OCI-LY1 (cell line): Measurements from ENCODE around the gene BBOF1.

Experiments
- H2AFZ ChIP-seq: fragments of 200-600 bp; sonication (generic), shearing (Covaris generic); 2 replicates; pipeline ENCODE4 v1.6.0; 2014; ENCODE audit warnings: antibody characterized with exemption, mild to moderate bottlenecking, low read length
- H3F3A ChIP-seq: fragments of 200-600 bp; sonication (generic), shearing (Covaris generic); 2 replicates; pipeline ENCODE4 v1.6.0; 2014; ENCODE audit warnings: mild to moderate bottlenecking, antibody characterized with exemption, low read length, moderate library complexity; ENCODE audit not compliant: insufficient read depth
- H3K27ac ChIP-seq: fragments of 200-600 bp; sonication (generic); 2 replicates; pipeline ENCODE4 v1.5.1; 2014; ENCODE audit warnings: low read length, mixed run types, mild to moderate bottlenecking, low read depth; ENCODE audit not compliant: poor library complexity, severe bottlenecking
- H3K27me3 ChIP-seq: fragments of 200-600 bp; sonication (generic); 2 replicates; pipeline ENCODE4 v1.6.0; 2014; ENCODE audit warnings: antibody characterized with exemption, mild to moderate bottlenecking, low read length, moderate library complexity; ENCODE audit not compliant: insufficient read depth
- H3K36me3 ChIP-seq: fragments of 200-600 bp; sonication (generic); 2 replicates; pipeline ENCODE4 v1.6.1; 2014; ENCODE audit warnings: mild to moderate bottlenecking, antibody characterized with exemption, low read length, moderate library complexity, mixed read lengths; ENCODE audit not compliant: insufficient read depth
- H3K4me1 ChIP-seq: fragments of 200-600 bp; sonication (generic); 2 replicates; pipeline ENCODE4 v1.5.1; 2014; ENCODE audit warnings: mild to moderate bottlenecking, low read length, moderate library complexity; ENCODE audit not compliant: insufficient read depth, severe bottlenecking
- H3K4me2 ChIP-seq: fragments of 200-600 bp; sonication (generic), shearing (Covaris generic); 2 replicates; pipeline ENCODE4 v1.6.1; 2014; ENCODE audit warnings: low read length
- H3K4me3 ChIP-seq: fragments of 200-600 bp; sonication (generic); 2 replicates; pipeline ENCODE4 v1.5.1; 2014; ENCODE audit warnings: low read length, low read depth, mild to moderate bottlenecking, mixed read lengths; ENCODE audit not compliant: poor library complexity, severe bottlenecking
- H3K79me2 ChIP-seq: fragments of 200-600 bp; shearing (Covaris generic); 2 replicates; pipeline ENCODE4 v1.6.1; 2016; ENCODE audit warnings: mixed run types, low read length, mixed read lengths; ENCODE audit not compliant: insufficient read depth
- H3K9ac ChIP-seq: fragments of 200-600 bp; sonication (generic), shearing (Covaris generic); 2 replicates; pipeline ENCODE4 v1.6.1; 2014; ENCODE audit warnings: mild to moderate bottlenecking, low read length, mixed read lengths
- H3K9me2 ChIP-seq: fragments of 200-600 bp; sonication (generic), shearing (Covaris generic); 2 replicates; pipeline ENCODE4 v1.6.1; 2014; ENCODE audit warnings: low read depth, mild to moderate bottlenecking, low read length, mixed read lengths
- H3K9me3 ChIP-seq: fragments of 200-600 bp; shearing (Covaris generic); 2 replicates; pipeline ENCODE4 v1.6.1; 2014; ENCODE audit warnings: low read length, mixed read lengths
- H4K20me1 ChIP-seq: fragments of 200-600 bp; sonication (generic), shearing (Covaris generic); 2 replicates; pipeline ENCODE4 v1.6.0; 2016; ENCODE audit warnings: mild to moderate bottlenecking, low read length; ENCODE audit not compliant: insufficient read depth
- EZH2 ChIP-seq: fragments of 200-600 bp; sonication (generic), shearing (Covaris generic); IDR thresholded peaks from 2 replicates; pipeline ENCODE4 v1.8.0; 2017; ENCODE audit warnings: borderline replicate concordance, mixed run types, mild to moderate bottlenecking, antibody characterized with exemption, low read length, moderate library complexity, mixed read lengths
- TF ChIP-seq, protein P1 (sequence below): fragments of 200-600 bp; sonication (generic), shearing (Covaris generic); IDR thresholded peaks from 2 replicates; pipeline ENCODE4 v1.5.1; 2017; ENCODE audit warnings: mild to moderate bottlenecking, antibody characterized with exemption, low read length, moderate library complexity, mixed read lengths

BBOF1 gene, protein sequence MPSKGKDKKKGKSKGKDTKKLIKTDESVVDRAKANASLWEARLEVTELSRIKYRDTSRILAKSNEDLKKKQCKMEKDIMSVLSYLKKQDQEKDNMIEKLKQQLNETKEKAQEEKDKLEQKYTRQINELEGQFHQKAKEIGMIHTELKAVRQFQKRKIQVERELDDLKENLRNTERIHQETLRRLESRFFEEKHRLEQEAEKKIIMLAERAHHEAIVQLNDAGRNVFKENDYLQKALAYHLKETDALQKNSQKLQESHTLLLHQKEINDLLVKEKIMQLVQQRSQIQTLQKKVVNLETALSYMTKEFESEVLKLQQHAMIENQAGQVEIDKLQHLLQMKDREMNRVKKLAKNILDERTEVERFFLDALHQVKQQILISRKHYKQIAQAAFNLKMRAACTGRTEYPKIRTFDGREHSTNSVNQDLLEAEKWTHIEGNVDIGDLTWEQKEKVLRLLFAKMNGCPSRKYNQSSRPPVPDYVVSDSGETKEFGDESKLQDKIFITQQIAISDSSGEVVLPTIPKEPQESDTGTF

GRCh38 chr14:74018586-74019407 lies at the start of gene BBOF1, which contains the start of gene ENTPD5:
Gene BBOF1, plus strand, starts transcription at chr14:74019349. Its CDS starts 130 bp downstream, at chr14:74019479.
Gene ENTPD5, minus strand, starts transcription at chr14:74019288. Its CDS starts 31,186 bp downstream, at chr14:73988102.
- peak within 1 kb of the TSS; percentile 75 for H3K4me2 ChIP-seq
- no peaks in the 10 kb centered on the region for H4K20me1 ChIP-seq
- no peaks in the 10 kb centered on the region for H3F3A ChIP-seq
- no peaks in the 10 kb centered on the region for H3K27me3 ChIP-seq
- H3K27ac ChIP-seq: peak within 1 kb of the TSS; percentile 43
- H3K9me3 ChIP-seq: no peaks in the 10 kb centered on the region
- H2AFZ ChIP-seq: peak within 1 kb of the TSS; percentile 72; the same call in 1 of the 2 replicates
- peaks cover 22% of the 10 kb centered on the region for H3K4me1 ChIP-seq
- H3K79me2 ChIP-seq: no peaks in the 10 kb centered on the region
- no peak for TF ChIP-seq EZH2
- TF ChIP-seq, protein P1, sequence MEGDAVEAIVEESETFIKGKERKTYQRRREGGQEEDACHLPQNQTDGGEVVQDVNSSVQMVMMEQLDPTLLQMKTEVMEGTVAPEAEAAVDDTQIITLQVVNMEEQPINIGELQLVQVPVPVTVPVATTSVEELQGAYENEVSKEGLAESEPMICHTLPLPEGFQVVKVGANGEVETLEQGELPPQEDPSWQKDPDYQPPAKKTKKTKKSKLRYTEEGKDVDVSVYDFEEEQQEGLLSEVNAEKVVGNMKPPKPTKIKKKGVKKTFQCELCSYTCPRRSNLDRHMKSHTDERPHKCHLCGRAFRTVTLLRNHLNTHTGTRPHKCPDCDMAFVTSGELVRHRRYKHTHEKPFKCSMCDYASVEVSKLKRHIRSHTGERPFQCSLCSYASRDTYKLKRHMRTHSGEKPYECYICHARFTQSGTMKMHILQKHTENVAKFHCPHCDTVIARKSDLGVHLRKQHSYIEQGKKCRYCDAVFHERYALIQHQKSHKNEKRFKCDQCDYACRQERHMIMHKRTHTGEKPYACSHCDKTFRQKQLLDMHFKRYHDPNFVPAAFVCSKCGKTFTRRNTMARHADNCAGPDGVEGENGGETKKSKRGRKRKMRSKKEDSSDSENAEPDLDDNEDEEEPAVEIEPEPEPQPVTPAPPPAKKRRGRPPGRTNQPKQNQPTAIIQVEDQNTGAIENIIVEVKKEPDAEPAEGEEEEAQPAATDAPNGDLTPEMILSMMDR: no peak
- no peaks in the 10 kb centered on the region for H3K9me2 ChIP-seq
- peak within 1 kb of the TSS; percentile 98 for H3K9ac ChIP-seq
- H3K4me3 ChIP-seq: peak within 1 kb of the TSS; percentile 96
- peaks cover 3% of the 10 kb centered on the region; the same call in 1 of the 2 replicates for H3K36me3 ChIP-seq

DNA sequence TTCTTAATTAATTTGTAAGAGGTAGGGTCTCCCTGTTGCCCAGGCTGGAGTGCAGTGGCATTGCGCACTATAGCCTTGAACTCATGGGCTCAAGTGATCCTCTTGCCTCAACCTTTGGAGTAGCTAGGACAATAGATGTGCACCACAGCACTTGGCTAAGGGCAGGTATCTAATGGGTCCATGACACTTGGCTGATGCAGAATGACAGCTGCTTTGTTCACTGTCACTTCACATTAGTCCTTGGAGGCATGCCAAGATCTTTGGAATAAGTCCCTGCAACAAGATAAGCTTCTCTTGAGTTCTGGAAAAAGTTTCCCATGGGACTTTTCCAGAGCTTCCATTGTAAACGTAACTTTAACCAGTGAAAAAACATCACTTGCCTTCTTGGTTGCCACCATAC lies 45.7 kb upstream of the BBOF1 start:
- Histone ChIP-seq H3K4me1 (no peaks in the 10 kb centered on the region), H3K4me3 (no peak overlapping the region), H4K20me1 (no peaks in the 10 kb centered on the region), H3K4me2 (no peak overlapping the region), H3K27me3 (no peaks in the 10 kb centered on the region), H3K79me2 (no peaks in the 10 kb centered on the region), H3K9me2 (no peaks in the 10 kb centered on the region), H3K9ac (no peak overlapping the region), H3K9me3 (no peaks in the 10 kb centered on the region), H3F3A (no peaks in the 10 kb centered on the region), H3K27ac (no peak overlapping the region), H3K36me3 (peaks cover 27% of the 10 kb centered on the region), H2AFZ (no peak overlapping the region)
- no peak for TF ChIP-seq EZH2
- TF ChIP-seq, protein P1: no peak

DNA sequence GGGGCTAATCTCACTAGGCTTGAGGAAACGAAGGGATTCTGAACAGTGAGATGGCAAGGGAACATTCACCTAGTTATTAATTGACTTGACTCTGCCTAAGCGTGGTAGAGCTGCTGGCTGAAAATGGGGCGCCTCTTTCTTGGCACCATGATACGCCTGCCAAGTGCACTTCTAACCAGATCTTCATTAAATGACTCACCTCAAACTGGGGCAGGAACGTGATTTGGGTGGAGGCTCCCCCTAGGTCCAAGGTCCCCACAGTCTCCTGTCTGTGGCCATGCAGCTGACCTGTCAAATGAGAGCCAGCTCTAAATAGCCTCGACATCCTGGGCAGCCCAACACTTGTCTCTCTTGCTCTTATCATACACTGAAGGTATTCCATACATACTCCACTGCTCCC lies 43.0 kb upstream of the BBOF1 start:
- Histone ChIP-seq H3K79me2 (no peaks in the 10 kb centered on the region), H3K4me3 (no peak overlapping the region), H4K20me1 (no peaks in the 10 kb centered on the region), H3K4me1 (no peaks in the 10 kb centered on the region), H2AFZ (no peak overlapping the region), H3K27ac (no peak overlapping the region), H3K9ac (no peak overlapping the region), H3K9me3 (no peaks in the 10 kb centered on the region), H3K4me2 (no peak overlapping the region), H3F3A (no peaks in the 10 kb centered on the region), H3K9me2 (no peaks in the 10 kb centered on the region), H3K36me3 (peaks cover 13% of the 10 kb centered on the region; the same call in 1 of the 2 replicates), H3K27me3 (no peaks in the 10 kb centered on the region)
- TF ChIP-seq, protein P1: no peak
- no peak for TF ChIP-seq EZH2
